ENCODE measurements around the gene PRKAG3.
"Not testable (repeated sequence)": the region's sequence is repeated elsewhere in the genome, so short reads cannot be mapped to it uniquely, and the experiment has no call there.

Gene PRKAG3

DNA sequence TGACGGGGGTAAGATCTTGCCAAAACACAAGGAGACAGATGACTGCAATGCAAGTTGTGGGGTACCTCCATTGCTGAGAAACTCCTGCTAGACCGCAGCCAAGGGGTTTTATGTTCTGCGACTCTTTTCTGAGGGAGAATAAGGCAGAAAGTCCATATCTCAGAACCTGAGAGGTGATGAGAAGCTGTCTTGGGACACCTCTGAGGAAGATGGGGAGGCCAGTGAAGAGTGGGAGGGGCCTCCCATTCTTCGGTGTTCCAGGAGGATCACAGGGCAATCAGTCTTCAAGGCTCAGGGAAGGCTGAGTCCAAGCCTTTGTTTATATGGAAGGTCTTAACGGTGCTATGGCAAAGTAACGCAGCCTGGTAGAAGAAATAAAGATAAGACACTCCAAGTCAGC is 31.6 kb downstream of the PRKAG3 start:
- no peak for DNase-seq
- in situ Hi-C loops (cut with MboI; ENCODE audit: low pct_unique_long_range_greater_than_20kb, low sequenced_read_pairs): no loop called here

GRCh38 chr2:218798767-218799504 is 32.7 kb downstream of the PRKAG3 start:
- in situ Hi-C loops (cut with MboI; ENCODE audit: low pct_unique_long_range_greater_than_20kb, low sequenced_read_pairs): no loop called here
- no peak for DNase-seq

- DNase-seq: no peak
- in situ Hi-C loops (cut with MboI; ENCODE audit: low pct_unique_long_range_greater_than_20kb, low sequenced_read_pairs): no loop called here
These were observed 34.9 kb downstream of the PRKAG3 start for GRCh38 chr2:218796691-218797090.

- no peak for DNase-seq
- in situ Hi-C loops (cut with MboI; ENCODE audit: low pct_unique_long_range_greater_than_20kb, low sequenced_read_pairs): no loop called here
These were observed 39.2 kb downstream of the PRKAG3 start for GRCh38 chr2:218792433-218792832.

DNA sequence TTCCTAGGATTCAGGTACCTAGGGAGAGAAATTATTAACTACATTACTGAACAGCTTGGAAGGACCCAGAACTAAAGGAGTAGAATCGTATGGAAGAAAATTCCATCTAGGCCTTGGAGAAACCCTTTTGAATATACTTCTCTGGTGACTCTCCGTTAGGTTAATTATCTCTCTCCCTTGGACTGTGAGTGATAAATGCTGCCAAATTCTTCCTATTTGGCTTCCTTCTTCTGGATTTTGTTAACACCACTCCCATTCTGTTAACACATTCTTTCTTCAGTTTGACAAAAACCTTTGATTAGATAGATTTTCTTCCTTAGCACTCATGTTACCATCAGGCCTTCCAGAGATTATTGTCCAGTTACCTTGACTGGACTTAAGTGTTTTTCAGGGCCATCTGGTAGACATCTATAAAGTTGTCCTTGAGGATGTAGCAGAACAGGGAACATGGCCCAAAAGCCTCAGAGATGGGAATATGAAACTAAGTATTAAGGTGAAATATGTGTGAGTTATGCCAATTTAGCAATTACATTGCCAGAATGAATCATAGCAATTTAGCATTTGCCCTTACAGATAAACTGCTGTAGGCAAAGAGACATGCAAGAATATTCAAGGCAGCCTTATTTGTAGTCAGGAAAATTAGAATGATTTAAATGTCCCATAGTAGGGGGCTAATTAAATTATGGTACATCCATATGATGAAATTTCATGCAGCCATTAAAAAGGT is 42.9 kb downstream of the PRKAG3 start:
- no peak for DNase-seq
- in situ Hi-C loops (cut with MboI; ENCODE audit: low pct_unique_long_range_greater_than_20kb, low sequenced_read_pairs): no loop called here

DNA sequence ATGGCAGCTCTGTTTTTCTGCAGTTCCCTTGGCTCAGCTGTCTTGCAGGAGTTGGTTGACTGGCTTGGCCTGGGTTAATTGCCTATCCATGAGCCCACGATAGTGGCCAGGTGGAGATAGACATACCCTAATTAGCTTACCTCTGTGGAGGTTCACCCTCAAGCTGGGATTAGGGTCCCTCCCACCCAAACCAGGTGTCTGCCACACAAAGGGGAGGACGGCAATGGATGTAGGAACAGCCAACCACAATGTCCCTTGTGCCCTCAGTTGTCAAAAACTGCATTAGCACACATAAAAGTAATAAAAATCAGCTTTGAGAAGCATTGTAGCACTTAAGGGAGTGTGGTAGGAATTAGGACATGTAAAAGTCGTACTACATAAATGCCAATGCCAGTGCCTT is 45.5 kb downstream of the PRKAG3 start:
- in situ Hi-C loops (cut with MboI; ENCODE audit: low pct_unique_long_range_greater_than_20kb, low sequenced_read_pairs): no loop called here

DNA sequence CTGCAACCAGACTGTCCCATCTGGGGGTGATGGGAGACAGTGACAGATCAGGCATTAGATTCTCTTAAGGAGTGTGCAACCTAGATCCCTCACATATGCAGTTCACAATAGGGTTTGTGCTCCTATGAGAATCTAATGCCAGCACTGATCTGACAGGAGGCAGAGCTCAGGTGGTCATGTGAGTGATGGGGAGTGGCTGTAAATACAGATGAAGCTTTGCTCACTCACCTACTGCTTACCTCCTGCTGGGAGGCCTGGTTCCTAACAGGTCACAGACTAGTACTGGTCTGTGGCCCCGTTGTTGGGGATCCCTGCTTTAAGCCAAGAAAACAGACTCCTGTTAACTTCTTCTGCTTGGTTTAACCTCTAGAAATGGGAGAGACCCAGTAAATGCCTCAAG is 46.5 kb downstream of the PRKAG3 start:
- in situ Hi-C loops (cut with MboI; ENCODE audit: low pct_unique_long_range_greater_than_20kb, low sequenced_read_pairs): no loop called here
- no peak for DNase-seq

More for the DNA sequence above, 45.5 kb downstream of the PRKAG3 start:
- DNase-seq: no peak

DNA sequence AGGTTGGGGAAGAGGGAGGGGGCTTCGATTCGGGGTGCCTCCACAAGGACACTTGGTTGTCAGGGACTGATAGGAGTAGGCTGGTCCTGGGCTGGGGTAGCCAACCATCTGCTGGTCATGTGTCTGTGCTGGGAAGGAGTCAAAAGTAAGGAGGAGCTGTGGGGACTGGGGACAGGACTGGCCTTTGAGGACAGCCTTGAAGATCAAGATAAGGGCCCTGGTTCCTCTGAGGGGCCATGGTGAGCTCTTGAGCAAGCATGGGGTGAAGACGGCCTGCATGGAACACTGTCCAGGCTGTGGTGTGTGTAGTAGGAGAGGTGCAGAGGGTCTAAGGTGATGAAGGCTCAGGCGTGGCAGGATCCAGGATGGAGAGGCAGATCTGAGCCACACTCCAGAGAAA is 47.9 kb downstream of the PRKAG3 start:
- in situ Hi-C loops (cut with MboI; ENCODE audit: low pct_unique_long_range_greater_than_20kb, low sequenced_read_pairs): no loop called here
- DNase-seq: no peak

GRCh38 chr2:218782528-218782844 is 49.1 kb downstream of the PRKAG3 start:
- DNase-seq: no peak
- in situ Hi-C loops (cut with MboI; ENCODE audit: low pct_unique_long_range_greater_than_20kb, low sequenced_read_pairs): no loop called here

DNA sequence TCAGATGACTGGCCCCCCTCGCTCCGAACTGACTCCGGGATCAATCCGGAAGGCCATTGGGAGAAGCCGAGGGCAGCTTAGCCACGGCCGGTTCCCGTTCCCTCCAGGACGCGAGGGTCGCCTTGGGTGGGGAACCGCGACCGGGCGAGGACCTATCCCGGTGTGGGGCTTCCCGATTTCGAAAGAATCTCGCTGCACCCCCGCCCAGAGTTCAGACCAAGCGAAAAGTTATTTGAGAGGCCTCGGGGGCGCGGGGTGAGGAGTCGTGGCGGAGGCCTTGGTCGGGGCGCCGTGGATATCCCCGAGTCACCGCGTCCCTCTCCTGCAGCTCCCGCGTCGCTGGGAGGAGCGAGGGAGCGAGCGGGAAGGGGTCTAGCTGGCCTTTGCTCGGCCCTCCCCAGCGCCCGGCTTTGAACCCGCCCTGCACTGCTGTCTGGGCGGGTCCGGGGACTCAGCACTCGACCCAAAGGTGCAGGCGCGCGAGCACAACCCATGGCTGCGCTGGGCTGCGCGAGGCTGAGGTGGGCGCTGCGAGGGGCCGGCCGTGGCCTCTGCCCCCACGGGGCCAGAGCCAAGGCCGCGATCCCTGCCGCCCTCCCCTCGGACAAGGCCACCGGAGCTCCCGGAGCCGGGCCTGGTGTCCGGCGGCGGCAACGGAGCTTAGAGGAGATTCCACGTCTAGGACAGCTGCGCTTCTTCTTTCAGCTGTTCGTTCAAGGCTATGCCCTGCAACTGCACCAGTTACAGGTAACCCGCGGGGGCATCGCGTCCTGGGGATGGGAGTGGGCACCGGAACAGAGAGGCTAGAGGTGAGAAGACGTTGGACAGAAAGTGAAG is 49.7 kb downstream of the PRKAG3 start, which contains the start of gene CYP27A1:
Gene CYP27A1 (plus strand): TSS at position 457 of the 837 bp plus-strand sequence. CDS start 36 bp downstream, at position 493.
- DNase-seq: no peak
- in situ Hi-C loops (cut with MboI; ENCODE audit: low pct_unique_long_range_greater_than_20kb, low sequenced_read_pairs): no loop called here

- in situ Hi-C loops (cut with MboI; ENCODE audit: low pct_unique_long_range_greater_than_20kb, low sequenced_read_pairs): no loop called here
- DNase-seq: no peak
These were observed 50.5 kb downstream of the PRKAG3 start for GRCh38 chr2:218780851-218781690.

- in situ Hi-C loops (cut with MboI; ENCODE audit: low pct_unique_long_range_greater_than_20kb, low sequenced_read_pairs): no loop called here
- no peak for DNase-seq
These were observed 51.6 kb downstream of the PRKAG3 start for GRCh38 chr2:218780046-218780445.

DNA sequence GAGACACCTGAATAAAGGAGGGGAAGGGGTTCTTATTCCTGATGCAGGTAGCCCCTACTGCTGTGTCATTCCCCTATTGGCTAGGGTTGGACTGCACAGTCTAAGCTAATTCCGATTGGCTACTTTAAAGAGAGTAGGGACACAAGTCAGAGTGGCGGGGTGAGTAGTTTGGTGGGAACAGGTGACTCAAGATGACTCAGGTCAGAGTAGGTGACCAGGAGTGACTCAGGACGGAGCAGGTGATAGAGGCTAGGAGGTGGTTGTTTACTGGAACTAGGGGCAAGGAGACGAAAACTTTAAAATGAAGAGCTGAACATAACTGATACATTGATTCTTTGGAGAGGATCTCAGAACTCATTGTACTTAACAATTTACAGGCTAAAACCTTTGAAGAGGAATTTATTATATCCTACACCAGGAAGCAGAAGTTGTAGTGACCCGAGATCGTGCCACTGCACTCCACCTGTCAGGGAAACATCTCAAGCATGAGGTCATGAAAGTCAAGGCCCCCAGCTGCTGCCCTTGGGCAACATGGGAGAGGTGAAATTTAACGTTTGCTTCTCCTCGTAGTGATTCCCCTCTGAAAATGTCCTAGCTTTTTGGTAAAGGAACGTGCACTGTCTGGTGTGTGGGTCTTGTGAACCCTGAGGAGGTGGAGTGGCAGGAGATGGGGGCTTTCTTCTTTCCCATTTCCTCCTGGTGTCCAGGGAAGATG is 54.2 kb downstream of the PRKAG3 start:
- in situ Hi-C loops (cut with MboI; ENCODE audit: low pct_unique_long_range_greater_than_20kb, low sequenced_read_pairs): no loop called here

DNA sequence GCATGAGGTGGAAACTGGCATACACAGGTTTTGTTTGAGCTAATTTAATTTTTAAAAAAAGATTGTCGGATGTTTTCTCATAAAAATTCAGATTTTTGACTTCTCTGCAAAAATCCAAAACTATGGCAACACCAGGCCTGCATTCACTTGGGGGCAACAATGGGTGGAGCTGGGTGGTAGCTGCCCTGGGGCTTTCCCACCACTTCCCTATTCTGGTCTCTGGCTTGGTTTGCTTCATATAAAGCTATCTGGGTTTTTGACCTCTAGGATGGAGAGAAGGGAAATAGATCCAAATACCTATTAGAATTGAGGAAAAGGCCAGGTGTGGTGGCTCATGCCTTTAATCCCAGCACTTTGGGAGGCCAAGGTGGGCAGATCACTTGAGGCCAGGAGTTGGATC is 55.1 kb downstream of the PRKAG3 start:
- in situ Hi-C loops (cut with MboI; ENCODE audit: low pct_unique_long_range_greater_than_20kb, low sequenced_read_pairs): no loop called here
- no peak for DNase-seq

More for the DNA sequence above, 54.2 kb downstream of the PRKAG3 start:
- no peak for DNase-seq

GRCh38 chr2:218773881-218774280 is 57.7 kb downstream of the PRKAG3 start:
- DNase-seq: no peak
- in situ Hi-C loops (cut with MboI; ENCODE audit: low pct_unique_long_range_greater_than_20kb, low sequenced_read_pairs): no loop called here

DNA sequence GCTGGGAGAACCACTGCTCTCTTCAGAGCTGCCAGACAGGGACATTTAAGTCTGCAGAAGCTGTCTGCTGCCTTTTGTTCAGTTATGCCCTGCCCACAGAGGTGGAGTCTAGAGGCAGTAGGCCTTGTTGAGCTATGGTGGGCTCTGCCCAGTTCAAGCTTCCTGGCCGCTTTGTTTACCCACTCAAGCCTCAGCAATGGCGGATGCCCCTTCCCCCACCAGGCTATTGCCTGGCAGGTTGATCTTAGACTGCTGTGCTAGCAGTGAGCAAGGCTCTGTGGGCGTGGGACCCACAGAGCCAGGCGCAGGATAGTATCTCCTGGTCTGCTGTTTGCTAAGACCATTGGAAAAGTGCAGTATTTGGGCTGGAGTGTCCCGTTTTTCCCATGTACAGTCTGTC is 58.8 kb downstream of the PRKAG3 start:
- in situ Hi-C loops (cut with MboI; ENCODE audit: low pct_unique_long_range_greater_than_20kb, low sequenced_read_pairs); DNase-seq: not testable (repeated sequence)
